ENCODE data around the gene CRTC1. TPM values are rescaled to one million over a fixed set of nuclear protein-coding genes. Genes with fewer than 3 reads are reported as not detected.
A peak's percentile ranks its signal among the peaks of the same experiment; 100 is the strongest.

Gene CRTC1
- total RNA-seq, 1 experiment from 2014 or later, result 19.0 TPM

DNA sequence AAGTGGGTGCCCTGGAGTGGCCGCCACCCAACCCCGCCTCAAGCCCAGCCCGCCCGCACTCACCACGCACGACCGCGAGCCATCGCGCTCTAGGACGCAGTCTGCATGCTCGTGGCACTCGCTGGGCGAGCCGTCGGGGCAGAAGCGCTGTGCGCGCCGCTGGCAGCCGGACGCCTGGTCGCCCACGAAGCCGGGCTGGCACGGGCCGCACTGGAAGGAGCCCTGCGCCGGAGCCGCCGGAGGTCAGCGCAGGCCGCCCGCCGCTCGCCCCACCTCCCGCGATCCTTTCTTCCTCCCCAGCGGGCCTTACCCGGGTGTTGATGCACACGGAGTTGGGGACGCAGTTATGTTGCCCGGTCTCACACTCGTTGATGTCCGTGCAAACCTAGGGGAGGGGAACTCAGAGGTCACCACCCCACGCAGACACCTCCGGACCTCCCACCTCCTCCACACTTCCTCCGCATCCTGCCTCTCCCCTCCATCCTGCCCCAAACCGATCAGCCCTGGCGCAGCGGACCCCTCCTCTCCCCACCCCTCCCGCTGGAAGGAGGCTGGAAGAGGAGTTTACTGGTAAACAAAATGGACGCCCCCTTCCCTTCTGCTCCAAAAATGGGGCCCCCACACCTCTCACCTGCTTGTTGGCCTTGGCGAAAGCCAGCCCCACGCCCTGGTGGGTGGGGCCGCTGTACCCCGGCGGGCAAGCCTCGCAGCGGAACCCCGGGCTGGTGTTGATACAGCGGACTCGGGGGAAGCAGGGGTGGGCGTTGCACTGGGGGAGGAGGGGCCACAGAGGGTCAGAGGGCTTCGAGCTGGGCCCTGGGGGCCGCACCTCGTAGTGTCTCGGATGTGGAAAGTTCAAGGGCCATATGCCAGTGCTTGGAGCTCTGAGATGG, 105.3 kb downstream of the CRTC1 start:
- H3K9me3 ChIP-seq (ENCODE audit: control insufficient read depth, low read depth, low read length), result no peaks in the 10 kb centered on the region
- no peak overlapping the region for H4K5ac ChIP-seq (ENCODE audit: insufficient read length, low read depth, low read length)
- WGBS (ENCODE audit: extremely low coverage, insufficient read length, low lambda C conversion rate), result no CpG with 5 or more reads among the region's 68 CpGs
- peaks cover 20% of the 10 kb centered on the region for H3K23me2 ChIP-seq (ENCODE audit: insufficient read length, low read depth, low read length, poor library complexity, severe bottlenecking)
- no peaks in the 10 kb centered on the region for H3K79me2 ChIP-seq (ENCODE audit: insufficient read depth, low read length)
- no peak overlapping the region for H3K18ac ChIP-seq (ENCODE audit: insufficient read length, low read depth, low read length)
- no peak overlapping the region for H2BK15ac ChIP-seq (ENCODE audit: low read depth, low read length)
- Mint-ChIP-seq H3K36me3 (ENCODE audit: insufficient read depth in 1 of 3, low read depth in 3 of 3) (no peaks in the 10 kb centered on the region; a peak in 2 of 7 replicates), H3K9me3 (peaks cover 0 to 14% of the 10 kb centered on the region in 2 experiments; a peak in 4 of 5 replicates), H3K4me3 (peak overlapping the region; percentile 51 to 85), H3K27me3 (ENCODE audit: low read depth) (peaks cover 100% of the 10 kb centered on the region), H3K27ac (no peak overlapping the region; a peak in 1 of 7 replicates), H3K4me1 (peaks cover 19 to 42% of the 10 kb centered on the region in 2 experiments)
- H4K91ac ChIP-seq (ENCODE audit: insufficient read length, low read depth, low read length), result no peak overlapping the region
- H4K20me1 ChIP-seq (ENCODE audit: control insufficient read depth, insufficient read depth, insufficient read length), result no peaks in the 10 kb centered on the region
- no peak overlapping the region for H2BK20ac ChIP-seq (ENCODE audit: low read depth, low read length, poor library complexity, severe bottlenecking)
- no peak overlapping the region for H3K27ac ChIP-seq (ENCODE audit: insufficient read length, low read depth, low read length)
- no peak overlapping the region for H2BK12ac ChIP-seq (ENCODE audit: insufficient read length, low read depth, low read length)
- no peak overlapping the region for H3K14ac ChIP-seq (ENCODE audit: insufficient read depth, low read length)
- H3K23ac ChIP-seq (ENCODE audit: insufficient read length, low read depth, low read length), result no peak overlapping the region
- TF ChIP-seq, protein P1, sequence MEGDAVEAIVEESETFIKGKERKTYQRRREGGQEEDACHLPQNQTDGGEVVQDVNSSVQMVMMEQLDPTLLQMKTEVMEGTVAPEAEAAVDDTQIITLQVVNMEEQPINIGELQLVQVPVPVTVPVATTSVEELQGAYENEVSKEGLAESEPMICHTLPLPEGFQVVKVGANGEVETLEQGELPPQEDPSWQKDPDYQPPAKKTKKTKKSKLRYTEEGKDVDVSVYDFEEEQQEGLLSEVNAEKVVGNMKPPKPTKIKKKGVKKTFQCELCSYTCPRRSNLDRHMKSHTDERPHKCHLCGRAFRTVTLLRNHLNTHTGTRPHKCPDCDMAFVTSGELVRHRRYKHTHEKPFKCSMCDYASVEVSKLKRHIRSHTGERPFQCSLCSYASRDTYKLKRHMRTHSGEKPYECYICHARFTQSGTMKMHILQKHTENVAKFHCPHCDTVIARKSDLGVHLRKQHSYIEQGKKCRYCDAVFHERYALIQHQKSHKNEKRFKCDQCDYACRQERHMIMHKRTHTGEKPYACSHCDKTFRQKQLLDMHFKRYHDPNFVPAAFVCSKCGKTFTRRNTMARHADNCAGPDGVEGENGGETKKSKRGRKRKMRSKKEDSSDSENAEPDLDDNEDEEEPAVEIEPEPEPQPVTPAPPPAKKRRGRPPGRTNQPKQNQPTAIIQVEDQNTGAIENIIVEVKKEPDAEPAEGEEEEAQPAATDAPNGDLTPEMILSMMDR (conservative IDR thresholded peaks at IDR 0.05), result no peak
- H3K79me1 ChIP-seq (ENCODE audit: insufficient read depth, low read depth, low read length, poor library complexity, severe bottlenecking), result no peaks in the 10 kb centered on the region
- H2BK5ac ChIP-seq (ENCODE audit: insufficient read length, low read length), result no peak overlapping the region
- DNase-seq, result peak; percentile 37
- no peaks in the 10 kb centered on the region for H3K4me1 ChIP-seq (ENCODE audit: insufficient read depth, low read length)
- peaks cover 93% of the 10 kb centered on the region for H3K27me3 ChIP-seq (ENCODE audit: insufficient read depth, low read length)
- H2AFZ ChIP-seq (ENCODE audit: low read length), result no peak overlapping the region
- no peak overlapping the region for H2AK5ac ChIP-seq (ENCODE audit: insufficient read length, low read length)
- no peak overlapping the region for H3K4ac ChIP-seq (ENCODE audit: low read depth, low read length)
- peak overlapping the region; percentile 80 for H3K4me2 ChIP-seq (ENCODE audit: insufficient read depth, insufficient read length, low read length)
- no peak overlapping the region for H3T11ph ChIP-seq (ENCODE audit: low read length)
- H4K8ac ChIP-seq (replicated peaks; ENCODE audit: insufficient read length, low read depth, low read length), result no peak overlapping the region
- no peak overlapping the region for H3K9ac ChIP-seq (ENCODE audit: extremely low read depth, insufficient read length, low read length)
- H2BK120ac ChIP-seq (ENCODE audit: low read depth, low read length, poor library complexity, severe bottlenecking), result no peak overlapping the region
- no peak overlapping the region for H3K56ac ChIP-seq (ENCODE audit: insufficient read length, low read depth, low read length)

Data from H9 (cell line).